Measurements from ENCODE around the gene RNF152.

Gene RNF152

DNA sequence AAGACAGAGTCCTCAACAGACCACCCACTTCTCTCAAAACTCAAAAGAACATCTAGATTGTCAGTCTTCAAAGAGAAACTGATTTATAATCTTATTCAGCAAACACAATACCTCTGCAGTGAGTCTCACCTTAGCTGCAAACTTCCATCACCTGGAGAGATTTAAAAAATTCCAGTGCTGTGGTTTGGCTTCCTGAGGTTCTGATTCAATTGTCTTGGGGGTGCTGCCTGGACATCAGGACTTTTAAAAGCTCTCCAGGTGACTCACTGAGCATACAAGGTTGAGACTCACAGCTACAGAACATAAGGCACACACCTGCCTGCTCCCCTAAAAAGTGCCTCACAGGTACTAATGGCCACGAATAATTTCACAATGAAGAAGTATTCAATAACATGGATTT is 40.3 kb downstream of the RNF152 start:
- no peak for DNase-seq

DNA sequence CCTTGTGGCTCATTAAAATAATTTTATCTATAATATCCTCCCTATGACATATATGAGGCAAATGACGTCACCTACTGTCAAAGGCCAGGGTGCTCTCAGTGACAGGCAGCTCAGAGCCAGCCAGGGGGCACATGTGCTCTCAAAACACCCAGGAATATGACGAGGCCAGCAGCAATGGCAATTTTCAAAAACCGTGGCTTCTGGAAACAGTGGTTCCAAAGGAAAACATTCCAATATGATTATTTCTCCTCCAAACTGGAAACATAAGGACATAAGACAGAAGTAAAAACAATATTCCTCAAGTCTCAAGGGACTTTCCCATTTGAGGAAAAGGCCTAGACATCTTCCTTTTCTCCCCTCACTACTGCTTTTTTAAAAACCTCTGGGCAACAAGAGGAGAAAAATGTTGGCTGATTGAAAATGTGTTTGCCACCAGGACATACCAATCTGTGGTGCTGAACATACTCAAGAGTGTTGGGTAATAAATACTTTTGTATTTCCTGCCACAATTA is 40.8 kb downstream of the RNF152 start:
- no peak for DNase-seq

DNA sequence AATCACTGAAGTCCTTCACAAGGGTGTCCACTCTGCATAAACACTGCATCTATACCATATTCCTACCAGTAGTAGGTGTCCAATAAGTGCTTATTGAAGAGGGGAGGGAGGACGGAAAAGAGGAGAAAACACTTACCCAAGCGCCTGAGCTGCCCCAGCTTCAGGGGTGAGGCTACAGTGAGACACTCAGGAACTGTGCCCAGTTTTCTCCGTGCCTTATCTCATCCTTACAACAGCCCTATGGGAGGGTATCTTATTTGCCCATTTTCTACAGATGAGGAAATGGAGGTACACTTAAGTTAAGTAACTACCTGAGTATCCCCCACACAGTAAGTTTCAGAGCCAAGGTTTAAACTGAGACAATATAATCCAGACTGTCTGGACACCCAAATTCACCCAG is 41.5 kb downstream of the RNF152 start:
- DNase-seq = no peak

DNA sequence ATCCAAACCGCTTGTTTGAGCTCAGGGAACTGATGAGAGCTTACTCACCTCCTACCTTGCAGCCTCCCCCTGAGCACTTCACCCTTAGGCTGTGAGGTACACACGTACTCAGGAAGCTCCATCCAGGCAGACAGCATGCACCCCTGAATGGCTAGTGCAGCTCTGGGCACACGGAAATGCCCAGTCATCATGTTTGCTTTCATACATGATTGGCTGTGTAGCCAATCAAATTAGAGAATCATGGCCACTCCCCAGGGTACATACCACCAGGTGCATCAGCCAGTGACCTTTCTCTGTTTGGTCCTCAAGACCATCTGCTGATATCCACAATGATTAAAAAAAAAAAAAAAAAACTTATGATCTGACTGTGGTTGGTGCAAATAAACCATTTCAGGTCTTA is 42.1 kb downstream of the RNF152 start:
- DNase-seq = no peak

DNA sequence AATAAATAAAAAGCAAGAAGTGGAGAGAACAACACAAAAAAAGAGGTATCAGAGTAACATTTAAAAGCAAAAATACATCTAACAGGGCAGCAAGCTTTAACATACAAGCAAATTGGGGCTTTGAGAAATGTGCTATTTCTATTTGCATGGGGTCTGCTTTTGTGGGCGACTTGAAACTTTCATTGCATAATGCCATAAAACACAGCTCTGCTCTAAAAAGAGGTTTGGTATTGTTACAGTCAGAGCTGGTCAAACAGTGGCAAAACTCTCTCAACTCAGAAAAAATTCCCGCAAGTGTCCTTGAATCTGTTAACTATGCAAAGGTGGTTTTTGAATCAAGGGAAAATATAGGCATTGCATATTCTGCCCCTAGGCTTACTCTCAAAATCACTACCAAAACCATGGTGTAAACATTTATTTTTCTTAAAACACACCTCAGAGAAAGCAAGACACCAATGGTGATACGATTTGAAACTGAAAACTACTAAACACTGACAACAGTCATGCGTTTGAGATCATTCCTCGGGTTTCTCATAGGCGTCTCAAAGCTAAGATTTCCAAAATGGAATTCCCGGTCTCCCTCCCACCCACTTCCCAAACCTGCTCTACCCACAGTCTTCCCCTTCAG is 45.5 kb downstream of the RNF152 start:
- no peak for DNase-seq

DNA sequence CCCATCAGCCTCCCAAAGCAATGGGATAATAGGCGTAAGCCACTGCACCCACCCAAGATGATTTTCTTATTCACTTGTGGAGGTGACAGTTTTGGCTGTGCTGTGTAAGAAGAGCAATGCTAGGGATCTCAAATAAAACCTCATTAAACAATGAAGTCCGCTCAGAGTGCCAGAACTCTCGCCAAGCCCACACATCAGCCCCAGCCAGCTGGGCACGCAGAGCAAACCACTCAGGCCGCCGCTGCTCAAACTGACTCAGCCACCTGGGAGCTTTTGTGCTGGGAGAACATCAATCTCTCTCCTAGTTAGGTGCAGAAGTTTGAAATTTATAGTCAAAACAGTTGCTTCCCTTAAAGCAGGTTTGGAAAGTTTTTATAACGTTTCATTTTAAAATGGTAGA is 47.6 kb downstream of the RNF152 start:
- DNase-seq = no peak

DNA sequence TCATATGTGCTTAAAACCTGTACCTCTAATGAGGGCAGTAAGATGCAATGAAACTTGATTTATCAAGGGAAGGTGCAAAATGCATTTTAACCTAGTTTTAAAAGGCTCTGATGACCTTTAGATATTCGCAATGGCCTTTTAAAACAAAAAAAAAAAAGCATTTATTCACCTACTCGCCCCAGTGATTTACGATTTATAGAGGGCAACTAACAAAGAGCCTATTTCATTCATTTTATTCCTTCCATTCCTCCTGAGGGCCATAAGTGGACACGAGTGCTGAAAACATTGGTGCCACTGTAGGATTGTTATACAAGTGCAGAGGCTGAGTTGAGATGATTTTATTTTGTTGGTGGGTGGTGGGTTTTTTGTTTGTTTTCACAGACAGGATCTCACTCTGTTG is 48.1 kb downstream of the RNF152 start:
- DNase-seq = no peak

DNA sequence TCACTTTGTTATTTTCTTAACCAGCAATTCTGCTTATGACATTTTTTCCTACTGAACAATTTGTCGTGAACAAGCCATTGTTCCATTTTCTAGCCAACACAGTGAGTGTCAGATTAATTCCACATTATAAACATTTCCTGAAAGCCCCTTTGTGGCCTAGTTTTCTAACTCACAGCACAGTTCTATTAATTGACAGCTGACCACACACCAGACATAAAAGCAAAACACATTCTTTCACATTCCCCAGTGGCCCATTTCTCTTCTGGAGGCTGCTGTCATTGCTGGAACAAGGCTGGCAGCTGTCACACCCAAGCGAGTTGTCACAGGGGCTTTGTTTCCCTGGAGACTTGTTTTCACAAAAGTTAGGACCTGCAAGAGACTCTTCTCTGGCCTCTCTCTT is 50.7 kb downstream of the RNF152 start:
- no peak for DNase-seq

DNA sequence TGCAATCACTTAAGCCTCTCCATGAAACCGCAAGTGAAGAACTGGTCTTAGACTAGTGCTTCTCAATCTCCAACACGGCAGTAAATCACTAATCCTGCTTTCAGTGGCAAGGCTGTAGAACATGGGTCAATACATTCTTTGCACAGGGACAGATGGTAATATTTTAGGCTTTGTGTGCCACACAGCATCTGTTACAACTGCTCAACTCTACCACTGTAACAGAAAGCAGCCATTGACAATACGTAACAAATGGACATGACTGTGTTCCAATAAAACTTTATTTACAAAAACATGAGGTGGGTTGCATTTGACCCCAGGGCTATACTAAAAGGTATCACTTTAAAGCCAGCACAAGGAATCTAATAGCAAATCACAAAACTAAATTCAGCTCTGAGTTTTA is 51.1 kb downstream of the RNF152 start:
- DNase-seq = no peak

DNA sequence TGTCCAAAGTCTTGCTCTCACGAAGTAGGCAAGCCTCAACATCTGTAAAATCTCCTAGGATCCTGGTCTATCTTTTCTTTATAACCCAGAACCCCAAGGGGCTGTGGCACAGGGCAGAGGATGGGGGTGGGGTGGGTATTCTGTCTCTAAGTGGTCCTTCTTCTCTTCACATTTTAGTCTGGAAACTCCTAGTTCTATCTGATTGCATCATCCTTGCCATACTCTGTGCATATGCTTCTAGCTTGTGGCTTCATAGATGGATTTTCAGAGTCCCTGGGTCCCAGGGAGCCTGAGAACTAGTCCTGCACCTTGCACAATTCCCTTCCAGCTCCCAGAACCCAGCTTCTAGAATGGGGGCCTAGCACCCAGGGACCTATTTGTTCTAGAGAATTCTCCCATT is 52.5 kb downstream of the RNF152 start:
- no peak for DNase-seq

DNA sequence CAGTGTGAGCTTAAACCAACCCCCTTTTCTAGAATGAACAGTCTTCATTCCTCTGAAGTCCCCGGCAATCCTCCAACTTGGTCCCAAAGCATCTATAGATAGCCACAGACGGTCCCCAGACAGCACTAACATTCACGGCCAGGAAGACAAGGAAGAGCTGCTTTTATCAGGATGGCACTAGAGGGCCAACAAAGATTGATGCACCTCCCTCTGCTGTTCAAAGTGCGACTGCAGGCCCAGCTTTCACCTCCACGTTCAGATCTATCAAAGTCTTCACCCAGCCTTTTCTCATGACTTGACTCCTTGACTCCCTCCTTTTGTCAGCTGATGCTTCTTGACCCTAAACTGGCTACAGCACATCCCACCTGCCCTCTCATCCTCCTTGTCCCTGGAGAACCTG is 54.3 kb downstream of the RNF152 start:
- no peak for DNase-seq

DNA sequence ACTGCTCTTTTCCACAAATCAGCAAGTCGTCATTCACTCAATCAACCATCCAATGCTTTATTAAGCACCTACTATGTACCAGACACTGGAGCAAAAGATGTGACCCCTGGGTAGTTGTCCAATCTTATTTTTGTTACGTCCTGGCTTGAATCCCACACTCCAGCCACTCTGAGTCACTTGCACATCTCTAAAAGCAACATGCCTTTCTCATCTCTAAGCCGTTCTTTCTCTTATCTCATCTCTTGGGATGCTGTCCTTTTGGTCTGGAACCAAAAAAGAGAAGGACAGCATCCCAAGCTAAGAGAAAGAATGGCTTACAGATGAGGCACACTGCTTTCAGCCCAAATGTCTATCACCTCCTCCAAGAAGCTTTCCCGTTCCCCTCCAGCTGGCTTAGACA is 58.8 kb downstream of the RNF152 start:
- no peak for DNase-seq

DNA sequence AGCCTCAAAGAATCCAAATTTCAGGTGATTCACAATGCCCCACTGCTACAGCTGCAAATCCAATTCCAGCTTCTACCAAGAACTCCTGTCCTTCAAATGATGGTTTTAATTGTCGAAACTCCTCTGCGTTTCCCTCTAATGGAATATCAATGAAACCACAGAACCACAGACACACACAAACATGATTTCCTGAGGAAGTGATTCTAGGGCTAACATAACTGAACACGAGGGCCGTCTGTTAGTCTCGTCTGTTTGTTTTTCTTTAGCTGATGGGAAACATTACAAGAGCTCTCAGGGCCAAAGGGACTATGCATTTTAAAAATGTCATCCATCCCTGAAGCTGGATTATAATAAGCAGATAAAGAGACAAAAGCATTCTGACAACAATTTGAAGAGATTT is 59.4 kb downstream of the RNF152 start:
- DNase-seq = no peak

DNA sequence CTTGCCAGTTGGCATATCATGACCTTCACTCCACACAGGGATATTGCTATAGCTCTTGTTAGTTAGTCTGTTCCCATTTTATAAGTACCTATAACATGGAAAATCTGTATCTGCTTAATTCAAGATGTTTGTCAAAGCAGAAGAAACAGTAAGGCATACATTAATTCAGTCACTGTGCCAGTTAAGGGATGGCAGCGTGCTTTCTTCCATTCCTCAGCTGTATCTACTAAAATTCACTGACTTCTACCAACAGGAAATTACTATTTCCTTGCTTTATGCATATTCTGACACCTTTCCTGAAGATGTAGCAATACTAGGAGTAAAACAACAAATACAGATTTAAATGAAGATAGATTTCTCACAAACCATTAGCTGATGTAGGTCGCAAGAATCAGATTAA is 59.9 kb downstream of the RNF152 start:
- no peak for DNase-seq

DNA sequence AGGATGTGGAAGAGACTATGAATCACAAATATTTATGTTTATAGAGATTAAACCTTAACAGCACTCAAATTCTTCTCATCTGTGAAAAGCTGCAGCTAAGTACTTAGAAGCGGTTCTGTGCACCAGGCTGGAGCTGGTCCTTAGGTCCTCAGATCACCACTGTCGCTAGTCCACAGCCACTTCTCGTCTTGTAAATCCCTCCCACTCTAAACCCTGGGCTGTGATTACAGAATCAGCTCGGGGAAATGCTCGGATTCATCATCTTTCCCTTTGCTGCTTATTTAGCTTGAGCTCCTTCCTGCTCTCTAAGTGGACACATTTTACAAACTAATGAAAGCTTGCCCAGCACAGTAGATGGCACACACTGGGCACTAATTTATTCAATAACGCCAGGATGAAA is 61.7 kb downstream of the RNF152 start:
- DNase-seq = no peak

DNA sequence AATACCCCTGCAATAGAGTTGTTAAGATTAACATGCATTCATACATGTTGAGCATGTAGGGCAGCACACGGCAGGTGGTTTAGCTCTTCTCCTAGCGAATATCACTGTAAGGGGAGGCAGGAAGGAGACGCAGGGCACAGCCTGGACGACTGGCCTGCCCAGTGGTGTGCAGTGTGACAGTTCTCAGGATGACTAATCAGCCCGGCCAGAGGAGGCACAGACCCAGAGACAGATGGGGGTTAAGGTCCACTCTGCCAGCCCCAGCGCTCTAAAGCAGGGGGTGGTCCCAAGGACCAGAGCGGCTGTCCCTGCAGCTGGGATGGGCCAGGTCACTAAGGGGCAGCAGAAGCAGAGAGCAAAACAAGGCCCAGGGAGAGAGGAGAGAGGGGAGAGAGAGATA is 63.7 kb downstream of the RNF152 start:
- no peak for DNase-seq

DNA sequence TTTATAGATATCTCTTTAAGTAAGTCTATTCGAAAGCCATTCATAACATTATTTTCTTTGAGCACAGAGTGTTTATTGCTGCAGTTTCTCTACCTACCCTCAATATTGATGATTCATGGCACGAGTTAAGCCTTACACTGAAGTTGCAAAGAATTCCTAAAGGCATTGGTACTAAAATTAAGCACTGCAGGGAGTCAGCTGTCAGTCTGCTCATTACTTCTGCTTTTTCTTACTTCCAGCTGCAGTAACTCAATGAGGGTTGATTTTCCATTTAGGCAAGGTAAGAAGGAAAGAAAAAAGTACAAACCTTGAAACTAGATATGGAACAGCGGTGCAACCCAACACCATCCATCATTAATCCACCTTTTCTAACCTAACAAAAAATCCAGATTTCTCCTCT is 65.2 kb downstream of the RNF152 start:
- no peak for DNase-seq

DNA sequence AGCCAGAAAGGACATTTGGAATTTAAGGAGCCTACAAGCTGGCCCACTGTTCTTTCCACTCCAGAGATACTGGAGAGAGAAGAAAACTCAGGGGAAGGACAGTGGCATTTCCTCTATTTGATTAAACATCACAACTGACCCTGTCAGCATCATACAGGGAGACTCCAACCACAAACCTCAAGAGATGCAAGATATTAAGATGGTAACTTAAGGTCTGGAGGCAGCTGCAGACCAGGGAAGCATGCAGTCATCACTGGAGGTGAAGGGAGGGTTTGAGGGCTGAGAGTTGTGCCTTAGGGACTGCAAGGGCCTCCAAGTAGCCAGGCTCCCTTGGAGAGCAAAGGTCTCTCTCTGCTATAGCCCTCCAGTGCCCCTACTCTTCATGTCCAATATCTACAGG is 67.4 kb downstream of the RNF152 start:
- no peak for DNase-seq

DNA sequence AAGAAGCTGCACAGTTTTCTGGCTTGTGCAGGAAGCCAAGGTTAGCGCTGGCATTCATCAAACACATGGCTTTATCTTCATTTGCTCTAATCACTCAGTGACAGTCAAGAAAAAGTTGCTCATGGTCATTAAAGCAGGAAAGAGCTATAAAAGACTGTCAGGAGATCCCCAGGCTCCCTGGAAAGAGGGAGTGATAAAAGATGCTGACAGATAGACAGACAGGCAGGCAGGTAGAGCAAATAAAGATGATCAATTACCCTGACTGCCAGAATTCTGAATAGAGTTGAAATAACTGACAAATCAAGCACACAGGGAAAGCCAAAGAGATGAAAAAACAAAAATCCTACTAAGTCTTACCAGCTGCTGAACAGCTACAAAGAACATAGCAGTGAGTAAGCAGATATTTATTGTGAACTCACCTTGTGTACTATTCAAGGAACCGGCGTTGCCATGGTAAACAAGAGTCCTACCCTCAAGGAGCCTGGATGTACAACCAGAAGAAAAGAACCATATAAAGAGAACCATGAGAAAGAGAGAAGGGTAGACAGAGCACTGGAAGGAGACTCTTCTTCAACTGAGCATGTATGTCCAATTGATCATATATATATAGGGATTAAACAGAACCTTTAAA is 68.0 kb downstream of the RNF152 start:
- no peak for DNase-seq

DNA sequence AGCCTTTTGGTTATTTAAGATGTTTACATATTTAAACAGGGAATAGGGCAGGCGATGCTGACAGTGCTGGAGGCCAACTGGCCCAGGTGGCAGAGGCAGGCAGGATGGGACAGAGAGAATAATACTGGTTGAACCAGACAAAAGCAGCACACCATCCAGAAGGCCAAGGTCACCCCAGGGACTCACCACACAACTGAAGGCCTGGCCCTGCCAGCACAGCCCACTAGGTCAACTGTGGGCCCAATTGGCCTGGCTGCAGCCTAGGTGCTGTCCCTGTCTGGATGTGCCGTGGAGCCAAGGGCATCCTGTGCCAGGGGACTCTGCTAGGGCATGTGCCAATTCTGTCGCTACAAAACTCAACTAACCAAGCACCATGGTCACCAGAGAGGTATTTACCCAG is 69.2 kb downstream of the RNF152 start:
- DNase-seq = no peak

DNA sequence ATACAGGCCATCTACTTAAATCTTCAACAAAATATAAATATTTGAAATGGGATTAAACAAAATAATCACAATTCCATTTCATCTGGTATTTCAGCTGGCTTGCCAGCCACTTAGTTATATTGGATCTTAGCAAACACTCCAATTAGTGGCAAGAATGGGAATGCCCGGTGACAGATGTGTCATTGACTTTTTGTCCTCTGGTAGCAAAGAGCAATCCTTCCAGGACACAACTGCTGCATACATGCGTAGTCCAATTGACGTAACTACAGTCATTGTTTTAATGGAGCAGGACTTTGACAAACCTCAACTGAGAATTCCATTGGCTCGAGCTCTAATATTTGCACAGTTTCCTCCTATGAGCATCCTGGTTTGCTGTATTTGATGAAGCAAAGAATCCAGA is 69.9 kb downstream of the RNF152 start:
- DNase-seq = no peak

DNA sequence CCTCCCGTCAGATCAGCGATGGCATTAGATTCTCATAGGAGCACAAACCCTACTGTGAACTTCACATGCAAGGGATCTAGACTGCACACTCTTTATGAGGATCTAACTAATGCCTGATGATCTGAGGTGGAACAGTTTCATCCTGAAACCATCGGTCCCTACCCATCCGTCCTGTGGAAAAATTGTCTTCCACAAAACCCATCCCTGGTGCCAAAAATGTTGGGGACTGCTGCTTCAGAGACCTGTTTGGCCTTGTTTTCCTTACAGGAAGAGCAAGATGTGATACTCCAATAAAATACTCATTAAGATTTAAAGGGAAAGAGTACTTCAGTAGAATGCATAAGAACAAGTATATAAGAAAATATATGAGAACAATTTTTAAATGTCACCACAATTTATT is 71.1 kb downstream of the RNF152 start:
- DNase-seq = no peak

DNA sequence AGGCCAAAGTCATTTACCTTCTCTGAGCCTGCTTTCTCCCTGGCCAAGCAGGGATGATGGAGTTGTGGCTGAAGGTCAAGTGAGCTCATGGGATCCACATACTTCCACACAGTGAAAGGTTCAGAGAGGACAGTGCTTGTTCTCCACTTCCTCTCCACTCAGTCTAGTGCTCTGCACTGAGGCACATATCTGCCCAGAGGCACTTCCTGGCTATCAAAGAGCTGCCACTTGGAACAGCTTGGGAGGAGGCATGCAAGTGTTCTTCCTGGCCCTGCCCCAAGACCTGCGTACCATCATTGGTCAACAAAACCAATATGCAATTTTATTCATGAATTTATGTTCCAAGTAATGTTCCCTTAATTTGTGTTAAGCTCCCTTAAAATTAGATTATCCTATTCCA is 71.9 kb downstream of the RNF152 start:
- no peak for DNase-seq

DNA sequence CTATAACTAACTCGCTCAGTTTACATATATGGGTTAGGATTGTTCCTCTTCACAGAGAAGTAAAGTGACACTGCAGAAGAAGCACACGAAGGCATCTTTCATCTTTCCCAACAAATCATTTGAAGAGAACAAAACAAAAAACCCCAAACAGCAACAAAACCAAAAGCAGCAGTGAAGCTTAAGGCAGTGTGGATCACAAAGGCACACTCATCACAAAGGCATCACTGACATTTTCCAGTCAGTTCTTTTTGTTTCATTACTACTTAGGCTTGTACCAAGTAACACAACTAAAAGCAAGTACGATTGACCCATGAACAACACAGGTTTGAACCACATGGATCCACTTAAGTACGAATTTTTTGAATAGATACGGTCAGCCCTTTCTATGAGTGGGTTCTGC is 75.7 kb downstream of the RNF152 start:
- DNase-seq = no peak

DNA sequence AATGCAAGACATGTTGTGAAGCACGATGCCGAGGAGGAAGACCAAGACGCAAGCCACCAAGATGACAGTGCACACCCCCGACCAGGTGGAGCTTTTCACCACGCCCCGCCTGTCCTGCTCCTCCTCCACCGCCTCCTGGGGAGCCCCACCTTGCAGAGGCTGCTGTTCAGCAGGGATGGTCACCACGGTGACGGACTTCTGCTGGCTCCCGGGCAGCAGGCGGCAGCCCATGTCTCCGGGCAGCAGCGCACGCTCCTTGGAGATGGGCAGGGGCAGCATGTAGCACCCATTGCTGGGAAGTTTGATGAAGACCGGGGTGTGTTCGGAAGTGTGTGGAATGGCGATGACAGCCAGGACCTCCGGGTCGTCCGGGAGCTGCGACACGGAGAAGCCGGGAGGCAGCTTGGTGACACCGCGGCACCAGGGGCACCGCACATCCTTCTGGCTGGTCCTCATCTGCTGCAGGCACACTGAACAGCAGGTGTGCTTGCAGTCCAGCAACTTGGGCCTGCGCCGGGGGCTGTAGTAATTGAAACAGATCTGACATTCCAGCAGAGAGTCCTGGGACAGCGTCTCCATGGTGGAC is 76.8 kb downstream of the RNF152 start:
- DNase-seq = no peak
